ENCODE results near the gene RASD1. TPM values are rescaled to one million over a fixed set of nuclear protein-coding genes. Genes with fewer than 3 reads are reported as not detected.

The RASD1 gene
- total and polyA plus RNA-seq, 2 experiments from 2014 or later: 3.6 to 3.7 TPM

GRCh38 chr17:17468217-17469010 lies 27.8 kb downstream of the RASD1 start (continued):
- TF ChIP-seq, protein P1, sequence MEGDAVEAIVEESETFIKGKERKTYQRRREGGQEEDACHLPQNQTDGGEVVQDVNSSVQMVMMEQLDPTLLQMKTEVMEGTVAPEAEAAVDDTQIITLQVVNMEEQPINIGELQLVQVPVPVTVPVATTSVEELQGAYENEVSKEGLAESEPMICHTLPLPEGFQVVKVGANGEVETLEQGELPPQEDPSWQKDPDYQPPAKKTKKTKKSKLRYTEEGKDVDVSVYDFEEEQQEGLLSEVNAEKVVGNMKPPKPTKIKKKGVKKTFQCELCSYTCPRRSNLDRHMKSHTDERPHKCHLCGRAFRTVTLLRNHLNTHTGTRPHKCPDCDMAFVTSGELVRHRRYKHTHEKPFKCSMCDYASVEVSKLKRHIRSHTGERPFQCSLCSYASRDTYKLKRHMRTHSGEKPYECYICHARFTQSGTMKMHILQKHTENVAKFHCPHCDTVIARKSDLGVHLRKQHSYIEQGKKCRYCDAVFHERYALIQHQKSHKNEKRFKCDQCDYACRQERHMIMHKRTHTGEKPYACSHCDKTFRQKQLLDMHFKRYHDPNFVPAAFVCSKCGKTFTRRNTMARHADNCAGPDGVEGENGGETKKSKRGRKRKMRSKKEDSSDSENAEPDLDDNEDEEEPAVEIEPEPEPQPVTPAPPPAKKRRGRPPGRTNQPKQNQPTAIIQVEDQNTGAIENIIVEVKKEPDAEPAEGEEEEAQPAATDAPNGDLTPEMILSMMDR (conservative IDR thresholded peaks at IDR 0.05; ENCODE audit: low read depth in 2 of 2): no peak
- no peak for TF ChIP-seq ETS1 (IDR thresholded peaks at IDR 0.05)
- TF ChIP-seq ZNF331 (CRISPR knock-in tag; IDR thresholded peaks at IDR 0.05; ENCODE audit: low read depth): no peak
- TF ChIP-seq, protein P2, sequence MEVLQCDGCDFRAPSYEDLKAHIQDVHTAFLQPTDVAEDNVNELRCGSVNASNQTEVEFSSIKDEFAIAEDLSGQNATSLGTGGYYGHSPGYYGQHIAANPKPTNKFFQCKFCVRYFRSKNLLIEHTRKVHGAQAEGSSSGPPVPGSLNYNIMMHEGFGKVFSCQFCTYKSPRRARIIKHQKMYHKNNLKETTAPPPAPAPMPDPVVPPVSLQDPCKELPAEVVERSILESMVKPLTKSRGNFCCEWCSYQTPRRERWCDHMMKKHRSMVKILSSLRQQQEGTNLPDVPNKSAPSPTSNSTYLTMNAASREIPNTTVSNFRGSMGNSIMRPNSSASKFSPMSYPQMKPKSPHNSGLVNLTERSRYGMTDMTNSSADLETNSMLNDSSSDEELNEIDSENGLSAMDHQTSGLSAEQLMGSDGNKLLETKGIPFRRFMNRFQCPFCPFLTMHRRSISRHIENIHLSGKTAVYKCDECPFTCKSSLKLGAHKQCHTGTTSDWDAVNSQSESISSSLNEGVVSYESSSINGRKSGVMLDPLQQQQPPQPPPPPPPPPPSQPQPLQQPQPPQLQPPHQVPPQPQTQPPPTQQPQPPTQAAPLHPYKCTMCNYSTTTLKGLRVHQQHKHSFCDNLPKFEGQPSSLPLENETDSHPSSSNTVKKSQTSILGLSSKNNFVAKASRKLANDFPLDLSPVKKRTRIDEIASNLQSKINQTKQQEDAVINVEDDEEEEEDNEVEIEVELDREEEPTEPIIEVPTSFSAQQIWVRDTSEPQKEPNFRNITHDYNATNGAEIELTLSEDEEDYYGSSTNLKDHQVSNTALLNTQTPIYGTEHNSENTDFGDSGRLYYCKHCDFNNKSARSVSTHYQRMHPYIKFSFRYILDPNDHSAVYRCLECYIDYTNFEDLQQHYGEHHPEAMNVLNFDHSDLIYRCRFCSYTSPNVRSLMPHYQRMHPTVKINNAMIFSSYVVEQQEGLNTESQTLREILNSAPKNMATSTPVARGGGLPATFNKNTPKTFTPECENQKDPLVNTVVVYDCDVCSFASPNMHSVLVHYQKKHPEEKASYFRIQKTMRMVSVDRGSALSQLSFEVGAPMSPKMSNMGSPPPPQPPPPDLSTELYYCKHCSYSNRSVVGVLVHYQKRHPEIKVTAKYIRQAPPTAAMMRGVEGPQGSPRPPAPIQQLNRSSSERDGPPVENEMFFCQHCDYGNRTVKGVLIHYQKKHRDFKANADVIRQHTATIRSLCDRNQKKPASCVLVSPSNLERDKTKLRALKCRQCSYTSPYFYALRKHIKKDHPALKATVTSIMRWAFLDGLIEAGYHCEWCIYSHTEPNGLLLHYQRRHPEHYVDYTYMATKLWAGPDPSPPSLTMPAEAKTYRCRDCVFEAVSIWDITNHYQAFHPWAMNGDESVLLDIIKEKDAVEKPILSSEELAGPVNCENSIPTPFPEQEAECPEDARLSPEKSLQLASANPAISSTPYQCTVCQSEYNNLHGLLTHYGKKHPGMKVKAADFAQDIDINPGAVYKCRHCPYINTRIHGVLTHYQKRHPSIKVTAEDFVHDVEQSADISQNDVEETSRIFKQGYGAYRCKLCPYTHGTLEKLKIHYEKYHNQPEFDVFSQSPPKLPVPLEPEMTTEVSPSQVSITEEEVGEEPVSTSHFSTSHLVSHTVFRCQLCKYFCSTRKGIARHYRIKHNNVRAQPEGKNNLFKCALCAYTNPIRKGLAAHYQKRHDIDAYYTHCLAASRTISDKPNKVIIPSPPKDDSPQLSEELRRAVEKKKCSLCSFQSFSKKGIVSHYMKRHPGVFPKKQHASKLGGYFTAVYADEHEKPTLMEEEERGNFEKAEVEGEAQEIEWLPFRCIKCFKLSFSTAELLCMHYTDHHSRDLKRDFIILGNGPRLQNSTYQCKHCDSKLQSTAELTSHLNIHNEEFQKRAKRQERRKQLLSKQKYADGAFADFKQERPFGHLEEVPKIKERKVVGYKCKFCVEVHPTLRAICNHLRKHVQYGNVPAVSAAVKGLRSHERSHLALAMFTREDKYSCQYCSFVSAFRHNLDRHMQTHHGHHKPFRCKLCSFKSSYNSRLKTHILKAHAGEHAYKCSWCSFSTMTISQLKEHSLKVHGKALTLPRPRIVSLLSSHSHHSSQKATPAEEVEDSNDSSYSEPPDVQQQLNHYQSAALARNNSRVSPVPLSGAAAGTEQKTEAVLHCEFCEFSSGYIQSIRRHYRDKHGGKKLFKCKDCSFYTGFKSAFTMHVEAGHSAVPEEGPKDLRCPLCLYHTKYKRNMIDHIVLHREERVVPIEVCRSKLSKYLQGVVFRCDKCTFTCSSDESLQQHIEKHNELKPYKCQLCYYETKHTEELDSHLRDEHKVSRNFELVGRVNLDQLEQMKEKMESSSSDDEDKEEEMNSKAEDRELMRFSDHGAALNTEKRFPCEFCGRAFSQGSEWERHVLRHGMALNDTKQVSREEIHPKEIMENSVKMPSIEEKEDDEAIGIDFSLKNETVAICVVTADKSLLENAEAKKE (CRISPR knock-in tag; IDR thresholded peaks at IDR 0.05): no peak

GRCh38 chr17:17467720-17468119 lies 28.5 kb downstream of the RASD1 start:
- H3K9me3 Mint-ChIP-seq: no peaks in the 10 kb centered on the region
- Histone ChIP-seq H3K4me3 (no peak overlapping the region), H3K79me2 (replicated peaks; ENCODE audit: insufficient read depth) (no peaks in the 10 kb centered on the region), H3K4me2 (no peak overlapping the region), H4K20me1 (replicated peaks; ENCODE audit: insufficient read depth) (no peaks in the 10 kb centered on the region), H3K27me3 (ENCODE audit: insufficient read depth) (no peaks in the 10 kb centered on the region), H3K9me2 (ENCODE audit: insufficient read depth) (no peaks in the 10 kb centered on the region), H3F3A (replicated peaks; ENCODE audit: low read depth) (no peaks in the 10 kb centered on the region), H2AFZ (no peak overlapping the region), H3K4me1 (ENCODE audit: insufficient read depth) (no peaks in the 10 kb centered on the region), H3K27ac (ENCODE audit: low read depth) (no peak overlapping the region), H3K36me3 (ENCODE audit: insufficient read depth) (no peaks in the 10 kb centered on the region)
- no peak overlapping the region for H3K4me3 Mint-ChIP-seq
- no peak for ATAC-seq
- no peak overlapping the region for H3K27ac Mint-ChIP-seq
- H3K36me3 Mint-ChIP-seq (ENCODE audit: low read depth): no peaks in the 10 kb centered on the region
- no peak for TF ChIP-seq STAT1 (IDR thresholded peaks at IDR 0.05; ENCODE audit: unreplicated experiment)
- TF ChIP-seq JUNB (IDR thresholded peaks at IDR 0.05; ENCODE audit: unreplicated experiment): no peak
- no peaks in the 10 kb centered on the region for H3K4me1 Mint-ChIP-seq
- DNase-seq (ENCODE audit: low spot score): no peak
- H3K27me3 Mint-ChIP-seq (ENCODE audit: insufficient read depth, low read depth, poor library complexity): peaks cover 6% of the 10 kb centered on the region
